CD4-positive, CD25-positive, alpha-beta regulatory T cell (primary cell): ENCODE data around the gene NPR3. TPM values are rescaled to one million over a fixed set of nuclear protein-coding genes. Genes with fewer than 3 reads are reported as not detected.

Experiments used
- ATAC-seq, 2 donors: fragments of 150-1000 bp; cut with Tn5 transposase; one replicate each; pipeline ENCODE4 v1.10.0; 2021; ENCODE audit warnings: low read depth in 2 of 2, moderate number of reproducible peaks in 2 of 2, moderate library complexity in 1 of 2
- DNase-seq, 3 donors: peaks; one replicate each; pipeline versions ENCODE4 v3.0.0 to v3.0.0-alpha.2; 2012 to 2022; ENCODE audit warnings: mixed read lengths in 1 of 3
- H3K27ac ChIP-seq: one replicate; pipeline ENCODE4 v1.7.0; 2013; ENCODE audit warnings: mild to moderate bottlenecking, low read length; ENCODE audit not compliant: insufficient read depth, poor library complexity, severe bottlenecking
- H3K27me3 ChIP-seq: one replicate; pipeline ENCODE4 v1.7.0; 2013; ENCODE audit warnings: low read length; ENCODE audit not compliant: control insufficient read depth, insufficient read depth
- H3K36me3 ChIP-seq: one replicate; pipeline ENCODE4 v1.7.0; 2013; ENCODE audit warnings: mild to moderate bottlenecking, low read length, moderate library complexity; ENCODE audit not compliant: control insufficient read depth, insufficient read depth
- H3K4me1 ChIP-seq: 2 replicates; pipeline ENCODE4 v1.7.0; 2013; ENCODE audit warnings: mild to moderate bottlenecking, low read length; ENCODE audit not compliant: insufficient read depth, control insufficient read depth, poor library complexity, severe bottlenecking
- H3K4me3 ChIP-seq: one replicate; pipeline ENCODE4 v1.7.0; 2013; ENCODE audit warnings: low read depth, mild to moderate bottlenecking, low read length, moderate library complexity
- H3K9me3 ChIP-seq, 2 experiments: 1 replicate in 1 of 2; 2 replicates in 1 of 2; pipeline ENCODE4 v1.7.0; 2013; ENCODE audit warnings: low read length in 2 of 2, mild to moderate bottlenecking in 1 of 2, moderate library complexity in 1 of 2; ENCODE audit not compliant: control insufficient read depth in 2 of 2
- H3K27ac Mint-ChIP-seq, 3 donors: one replicate each; pipeline ENCODE4 v1.8.0; 2020 to 2022; ENCODE audit warnings: mild to moderate bottlenecking in 3 of 3, mixed read lengths in 3 of 3, moderate library complexity in 2 of 3
- H3K27me3 Mint-ChIP-seq: one replicate; pipeline ENCODE4 v1.8.0; 2022; ENCODE audit warnings: mild to moderate bottlenecking, mixed read lengths
- H3K36me3 Mint-ChIP-seq: one replicate; pipeline ENCODE4 v1.8.0; 2020; ENCODE audit warnings: mixed read lengths
- H3K4me1 Mint-ChIP-seq, 4 donors: one replicate each; pipeline ENCODE4 v1.8.0; 2020 to 2022; ENCODE audit warnings: mixed read lengths in 4 of 4, mild to moderate bottlenecking in 1 of 4
- H3K4me3 Mint-ChIP-seq, 4 donors: one replicate each; pipeline ENCODE4 v1.8.0; 2020 to 2022; ENCODE audit warnings: mild to moderate bottlenecking in 4 of 4, mixed read lengths in 4 of 4, moderate library complexity in 3 of 4
- H3K9me3 Mint-ChIP-seq, 7 donors: one replicate each; pipeline ENCODE4 v1.8.0; 2020 to 2022; ENCODE audit warnings: mixed read lengths in 7 of 7, mild to moderate bottlenecking in 3 of 7, moderate library complexity in 2 of 7
- polyA plus RNA-seq, 4 donors: library from polyadenylated mRNA; unstranded; fragments of 300-500 nt; fragmentation: Illumina TruSeq; gene quantifications; one replicate each; pipeline ENCODE4 v1.2.3, GENCODE V29; 2021
- total RNA-seq: library from RNA; stranded (reverse); gene quantifications from one replicate; pipeline ENCODE4 v1.2.3, GENCODE V29; 2022

Gene NPR3
- total and polyA plus RNA-seq, 5 donors from 2014 or later: 2.4 TPM; not detected in 4

GRCh38 chr5:32840606-32841005 lies 129.5 kb downstream of the NPR3 start:
- Histone ChIP-seq H3K9me3 (no peaks in the 10 kb centered on the region), H3K27ac (no peak overlapping the region), H3K27me3 (no peaks in the 10 kb centered on the region), H3K36me3 (no peaks in the 10 kb centered on the region), H3K4me3 (no peak overlapping the region), H3K4me1 (no peaks in the 10 kb centered on the region)
- H3K36me3 Mint-ChIP-seq: no peaks in the 10 kb centered on the region
- H3K27me3 Mint-ChIP-seq: no peaks in the 10 kb centered on the region
- no peak for DNase-seq
- no peak overlapping the region for H3K27ac Mint-ChIP-seq
- H3K4me1 Mint-ChIP-seq: no peaks in the 10 kb centered on the region
- no peak overlapping the region for H3K4me3 Mint-ChIP-seq
- ATAC-seq: no peak
- H3K9me3 Mint-ChIP-seq: peaks cover 0 to 2% (median 0%) of the 10 kb centered on the region in 7 donors

Other genes with a start within 250 kb of the NPR3 start
- 379 TPM for gene SUB1, start 125.8 kb upstream of the NPR3 start, total RNA-seq
- gene SUB1, start 125.8 kb upstream of the NPR3 start, polyA plus RNA-seq: 100 to 1,000 TPM; 566 to 848 (median 647) TPM